MM.1S (cell line): ENCODE data around the gene MT2A.

Experiments
- CTCF ChIP-seq: fragments of 300-600 bp; sonication (generic); IDR thresholded peaks from 2 replicates; pipeline ENCODE4 v1.5.1; 2016; ENCODE audit warnings: antibody characterized with exemption, low read length, mixed read lengths
- EZH2phosphoT487 ChIP-seq: fragments of 300-600 bp; sonication (generic); IDR thresholded peaks from 2 replicates; pipeline ENCODE4 v1.6.1; 2018; ENCODE audit warnings: antibody characterized with exemption, low read length

- TF ChIP-seq EZH2phosphoT487 (no peak), CTCF (no peak)
Observed at GRCh38 chr16:56574625-56575024, 33.8 kb upstream of the MT2A start.
